Naive thymus-derived CD8-positive, alpha-beta T cell (primary cell): ENCODE data around the gene KIAA0040. TPM values are rescaled to one million over a fixed set of nuclear protein-coding genes. Genes with fewer than 3 reads are reported as not detected.

Experiments
- ATAC-seq, 2 donors: fragments of 150-1000 bp; cut with Tn5 transposase in 1 of 2; sonication (Bioruptor Pico), chemical (Tn5 transposase) in 1 of 2; 1 replicate in 1 of 2; 2 replicates in 1 of 2; pipeline ENCODE4 v1.10.0; 2021; ENCODE audit warnings: mild to moderate bottlenecking in 2 of 2, moderate library complexity in 2 of 2
- POLR2A ChIA-PET: fragments of 350-600 bp; sonication (Branson Sonifier 250); formaldehyde crosslinking; loops from one replicate; lab custom pipeline; 2021; ENCODE audit warnings: antibody characterized with exemption; lab: Charles Lee
- DNase-seq, 10 donors: peaks; one replicate each; pipeline versions ENCODE4 v3.0.0 to v3.0.0-alpha.2; 2020 to 2022
- H3K27ac Mint-ChIP-seq, 10 donors: one replicate each; pipeline ENCODE4 v1.8.0; 2020 to 2022; ENCODE audit warnings: mild to moderate bottlenecking in 10 of 10, mixed read lengths in 10 of 10, moderate library complexity in 4 of 10, inconsistent platforms in 1 of 10
- H3K27me3 Mint-ChIP-seq, 5 donors: one replicate each; pipeline ENCODE4 v1.8.0; 2021 to 2022; ENCODE audit warnings: mixed read lengths in 5 of 5
- H3K36me3 Mint-ChIP-seq, 3 donors: one replicate each; pipeline ENCODE4 v1.8.0; 2020 to 2022; ENCODE audit warnings: mixed read lengths in 3 of 3, mild to moderate bottlenecking in 2 of 3, inconsistent platforms in 1 of 3
- H3K4me1 Mint-ChIP-seq, 4 donors: one replicate each; pipeline ENCODE4 v1.8.0; 2021 to 2022; ENCODE audit warnings: mixed read lengths in 4 of 4
- H3K4me3 Mint-ChIP-seq, 10 donors: one replicate each; pipeline ENCODE4 v1.8.0; 2020 to 2022; ENCODE audit warnings: mild to moderate bottlenecking in 10 of 10, mixed read lengths in 10 of 10, moderate library complexity in 6 of 10, inconsistent platforms in 1 of 10
- H3K9me3 Mint-ChIP-seq, 9 donors: one replicate each; pipeline ENCODE4 v1.8.0; 2020 to 2022; ENCODE audit warnings: mixed read lengths in 9 of 9, mild to moderate bottlenecking in 3 of 9, inconsistent platforms in 1 of 9, moderate library complexity in 1 of 9
- polyA plus RNA-seq, 3 donors: library from polyadenylated mRNA; unstranded; fragments of 300-500 nt; fragmentation: Illumina TruSeq; gene quantifications; one replicate each; pipeline ENCODE4 v1.2.3, GENCODE V29; 2021
- total RNA-seq, 8 experiments: library from RNA in 2 of 8; stranded (reverse) in 2 of 8; gene quantifications; one replicate each; pipeline ENCODE4 v1.2.3 and lab custom pipeline; 2021 to 2026

Gene KIAA0040
- total and polyA plus RNA-seq, 5 experiments from 2014 or later, result 25.1 to 32.5 (median 26.0) TPM

GRCh38 chr1:175216444-175216843 is 23.9 kb upstream of the KIAA0040 start:
- ATAC-seq (no peak), DNase-seq (no peak)
- Mint-ChIP-seq H3K27me3 (no peaks in the 10 kb centered on the region), H3K4me1 (peaks cover 10 to 49% (median 41%) of the 10 kb centered on the region in 4 donors), H3K36me3 (no peaks in the 10 kb centered on the region), H3K9me3 (no peaks in the 10 kb centered on the region), H3K4me3 (no peak overlapping the region), H3K27ac (no peak overlapping the region)
- POLR2A ChIA-PET, result no interaction called here

GRCh38 chr1:175211656-175212055 is 19.1 kb upstream of the KIAA0040 start:
- H3K4me1 Mint-ChIP-seq, result peaks cover 27 to 73% (median 66%) of the 10 kb centered on the region in 4 donors
- no peak for ATAC-seq
- POLR2A ChIA-PET, result interaction anchor here (1.4 kb wide), 1 partner anchor 22 kb away, joined by 3 read pairs; no protein-coding TSS in a partner anchor
- no peaks in the 10 kb centered on the region for H3K9me3 Mint-ChIP-seq
- H3K36me3 Mint-ChIP-seq, result no peaks in the 10 kb centered on the region
- DNase-seq, result no peak
- peak overlapping the region in 7 of 10 donors; percentile 12 to 61 (median 47) for H3K4me3 Mint-ChIP-seq
- H3K27me3 Mint-ChIP-seq, result no peaks in the 10 kb centered on the region
- peak overlapping the region in 6 of 10 donors; percentile 41 to 97 (median 83) for H3K27ac Mint-ChIP-seq

- DNase-seq (no peak), ATAC-seq (no peak)
- Mint-ChIP-seq H3K4me3 (peak overlapping the region in 6 of 10 donors; percentile 9 to 91 (median 60)), H3K9me3 (no peaks in the 10 kb centered on the region), H3K27me3 (no peaks in the 10 kb centered on the region), H3K36me3 (no peaks in the 10 kb centered on the region), H3K27ac (peak overlapping the region in 9 of 10 donors; percentile 22 to 98 (median 94)), H3K4me1 (peaks cover 27 to 77% (median 67%) of the 10 kb centered on the region in 4 donors)
- POLR2A ChIA-PET, result interaction anchor here (0.6 to 3.7 kb wide), 3 partner anchors 14 to 182 kb away, joined by 4 to 55 read pairs (median 4); partner anchors contain the start of gene KIAA0040
These were observed 18.2 kb upstream of the KIAA0040 start for GRCh38 chr1:175210744-175211143.

GRCh38 chr1:175209493-175209921 is 16.9 kb upstream of the KIAA0040 start:
- Mint-ChIP-seq H3K27ac (peak overlapping the region; percentile 55 to 98 (median 96)), H3K9me3 (no peaks in the 10 kb centered on the region), H3K36me3 (no peaks in the 10 kb centered on the region), H3K27me3 (no peaks in the 10 kb centered on the region), H3K4me3 (peak overlapping the region; percentile 75 to 91 (median 86)), H3K4me1 (peaks cover 29 to 82% (median 68%) of the 10 kb centered on the region in 4 donors)
- peak; percentile 72 to 75 for ATAC-seq
- POLR2A ChIA-PET, result interaction anchor here (1.0 to 3.7 kb wide), 10 partner anchors 9 to 186 kb away, joined by 3 to 55 read pairs (median 5); partner anchors contain the start of genes KIAA0040 and MRPS14
- peak in 2 of 10 donors; percentile 24 to 64 for DNase-seq

GRCh38 chr1:175208773-175209492 is 16.4 kb upstream of the KIAA0040 start:
- POLR2A ChIA-PET, result interaction anchor here (0.6 to 3.7 kb wide), 11 partner anchors 9 to 185 kb away, joined by 3 to 55 read pairs (median 5); partner anchors contain the start of genes KIAA0040 and MRPS14
- H3K27ac Mint-ChIP-seq, result peak overlapping the region; percentile 55 to 98 (median 96)
- peak overlapping the region; percentile 75 to 91 (median 86) for H3K4me3 Mint-ChIP-seq
- peaks cover 29 to 86% (median 71%) of the 10 kb centered on the region in 4 donors for H3K4me1 Mint-ChIP-seq
- no peaks in the 10 kb centered on the region for H3K36me3 Mint-ChIP-seq
- no peaks in the 10 kb centered on the region for H3K9me3 Mint-ChIP-seq
- ATAC-seq, result peak; percentile 91 to 95
- no peaks in the 10 kb centered on the region for H3K27me3 Mint-ChIP-seq
- peak in 9 of 10 donors; percentile 35 to 85 (median 67) for DNase-seq

- ATAC-seq (no peak), DNase-seq (no peak)
- Mint-ChIP-seq H3K36me3 (no peaks in the 10 kb centered on the region), H3K4me1 (peaks cover 29 to 84% (median 64%) of the 10 kb centered on the region in 4 donors), H3K4me3 (no peak overlapping the region), H3K27ac (peak overlapping the region in 5 of 10 donors; percentile 17 to 93 (median 47)), H3K27me3 (no peaks in the 10 kb centered on the region), H3K9me3 (no peaks in the 10 kb centered on the region)
- POLR2A ChIA-PET, result interaction anchor here (1.5 to 3.7 kb wide), 4 partner anchors 10 to 17 kb away, joined by 4 to 55 read pairs (median 6); partner anchors contain the start of gene KIAA0040
These were observed 15.4 kb upstream of the KIAA0040 start for GRCh38 chr1:175207971-175208370.

- POLR2A ChIA-PET, result interaction anchor here (1.8 kb wide), 1 partner anchor 10 kb away, joined by 3 read pairs; no protein-coding TSS in a partner anchor
These were observed 14.1 kb upstream of the KIAA0040 start for GRCh38 chr1:175206687-175207086.

GRCh38 chr1:175204330-175204729 is 11.8 kb upstream of the KIAA0040 start:
- Mint-ChIP-seq H3K4me1 (peaks cover 11 to 55% (median 30%) of the 10 kb centered on the region in 4 donors), H3K9me3 (no peaks in the 10 kb centered on the region), H3K36me3 (no peaks in the 10 kb centered on the region), H3K27me3 (no peaks in the 10 kb centered on the region), H3K4me3 (peak overlapping the region in 1 of 10 donors; percentile 24), H3K27ac (peak overlapping the region in 5 of 10 donors; percentile 7 to 81 (median 21))
- POLR2A ChIA-PET, result interaction anchor here (1.3 to 1.6 kb wide), 2 partner anchors 13 to 15 kb away, joined by 3 to 4 read pairs; no protein-coding TSS in a partner anchor
- no peak for ATAC-seq
- no peak for DNase-seq

More at GRCh38 chr1:175206687-175207086, 14.1 kb upstream of the KIAA0040 start:
- no peaks in the 10 kb centered on the region for H3K36me3 Mint-ChIP-seq
- H3K27ac Mint-ChIP-seq, result peak overlapping the region in 2 of 10 donors; percentile 51 to 58
- H3K9me3 Mint-ChIP-seq, result no peaks in the 10 kb centered on the region
- H3K4me3 Mint-ChIP-seq, result peak overlapping the region in 1 of 10 donors; percentile 28
- ATAC-seq (no peak), DNase-seq (no peak)
- H3K4me1 Mint-ChIP-seq, result peaks cover 22 to 78% (median 52%) of the 10 kb centered on the region in 4 donors
- H3K27me3 Mint-ChIP-seq, result no peaks in the 10 kb centered on the region

- no peaks in the 10 kb centered on the region for H3K36me3 Mint-ChIP-seq
- H3K4me3 Mint-ChIP-seq, result no peak overlapping the region
- POLR2A ChIA-PET, result interaction anchor here (1.3 to 1.6 kb wide), 2 partner anchors 12 to 15 kb away, joined by 3 to 4 read pairs; no protein-coding TSS in a partner anchor
These were observed 11.0 kb upstream of the KIAA0040 start for GRCh38 chr1:175203570-175204068.

GRCh38 chr1:175200678-175201521 is 8.3 kb upstream of the KIAA0040 start:
- Mint-ChIP-seq H3K36me3 (no peaks in the 10 kb centered on the region), H3K27ac (peak overlapping the region in 1 of 10 donors; percentile 22), H3K4me3 (no peak overlapping the region), H3K9me3 (no peaks in the 10 kb centered on the region), H3K27me3 (no peaks in the 10 kb centered on the region), H3K4me1 (peaks cover 9 to 42% (median 20%) of the 10 kb centered on the region in 4 donors)
- DNase-seq (no peak), ATAC-seq (no peak)
- POLR2A ChIA-PET, result interaction anchor here (1.2 kb wide), 3 partner anchors 8 to 11 kb away, joined by 3 to 4 read pairs (median 3); no protein-coding TSS in a partner anchor

More at GRCh38 chr1:175203570-175204068, 11.0 kb upstream of the KIAA0040 start:
- no peak for DNase-seq
- Mint-ChIP-seq H3K27me3 (no peaks in the 10 kb centered on the region), H3K4me1 (peaks cover 7 to 48% (median 23%) of the 10 kb centered on the region in 4 donors), H3K9me3 (no peaks in the 10 kb centered on the region), H3K27ac (peak overlapping the region in 1 of 10 donors; percentile 21)
- no peak for ATAC-seq

- POLR2A ChIA-PET, result interaction anchor here (1.2 kb wide), 1 partner anchor 10 kb away, joined by 6 read pairs; no protein-coding TSS in a partner anchor
- Mint-ChIP-seq H3K9me3 (no peaks in the 10 kb centered on the region), H3K4me1 (peaks cover 10 to 44% (median 14%) of the 10 kb centered on the region in 4 donors), H3K27me3 (no peaks in the 10 kb centered on the region), H3K36me3 (no peaks in the 10 kb centered on the region), H3K4me3 (no peak overlapping the region), H3K27ac (no peak overlapping the region)
- ATAC-seq, result no peak
- no peak for DNase-seq
These were observed 5.8 kb upstream of the KIAA0040 start for GRCh38 chr1:175198332-175198731.
